HG03108 (cell line): ENCODE results near the gene SASH1.
A peak's percentile ranks its signal among the peaks of the same experiment; 100 is the strongest.

ENCODE experiments used
- ATAC-seq: cut with Tn5 transposase; IDR thresholded peaks from one replicate; pipeline ENCODE4 v1.9.1; 2021; ENCODE audit warnings: moderate library complexity; ENCODE audit not compliant: unreplicated experiment

The SASH1 gene

DNA sequence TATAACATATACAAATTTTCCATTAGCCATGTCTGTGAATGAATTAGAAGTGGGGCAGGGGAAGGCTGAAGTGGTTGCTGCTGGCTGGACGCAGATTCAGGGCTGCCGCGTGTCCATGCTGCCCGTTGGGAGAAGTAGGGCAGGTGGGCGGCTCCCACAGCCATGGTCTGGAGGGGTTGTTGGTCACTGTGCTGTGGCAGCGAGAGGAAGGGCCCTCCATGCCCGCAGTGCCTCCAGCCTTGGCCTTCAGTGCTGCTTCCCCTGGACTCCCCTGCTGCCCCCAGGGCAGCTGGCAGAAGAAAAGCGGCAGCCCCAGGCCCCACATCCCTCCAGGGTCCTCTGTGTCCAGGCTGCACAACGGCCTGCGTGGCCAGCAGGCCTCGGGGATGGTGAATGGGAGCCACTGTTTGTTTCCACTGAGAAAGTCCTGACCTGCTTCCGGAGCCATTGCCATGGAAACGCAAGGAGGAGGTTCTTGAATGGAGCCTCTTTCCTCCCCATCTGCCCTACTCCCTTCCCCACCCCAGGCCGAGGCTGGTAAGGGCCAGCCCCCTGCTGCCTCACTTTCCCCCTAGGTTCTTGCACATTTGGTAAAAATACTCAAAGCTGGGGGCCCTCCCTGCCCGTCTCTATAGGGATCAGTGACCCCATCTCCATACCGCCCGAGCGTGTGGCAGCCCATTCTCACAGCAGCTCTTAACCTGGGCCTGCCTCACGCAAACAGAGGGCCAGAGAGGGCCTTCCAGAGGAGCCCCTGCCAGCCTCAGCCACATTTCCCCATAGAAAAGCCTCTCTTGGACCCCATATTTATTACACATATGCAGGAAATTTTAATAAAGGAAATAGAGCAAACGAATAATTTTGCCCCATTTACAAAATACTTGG, 113.3 kb downstream of the SASH1 start:
- ATAC-seq = no peak

DNA sequence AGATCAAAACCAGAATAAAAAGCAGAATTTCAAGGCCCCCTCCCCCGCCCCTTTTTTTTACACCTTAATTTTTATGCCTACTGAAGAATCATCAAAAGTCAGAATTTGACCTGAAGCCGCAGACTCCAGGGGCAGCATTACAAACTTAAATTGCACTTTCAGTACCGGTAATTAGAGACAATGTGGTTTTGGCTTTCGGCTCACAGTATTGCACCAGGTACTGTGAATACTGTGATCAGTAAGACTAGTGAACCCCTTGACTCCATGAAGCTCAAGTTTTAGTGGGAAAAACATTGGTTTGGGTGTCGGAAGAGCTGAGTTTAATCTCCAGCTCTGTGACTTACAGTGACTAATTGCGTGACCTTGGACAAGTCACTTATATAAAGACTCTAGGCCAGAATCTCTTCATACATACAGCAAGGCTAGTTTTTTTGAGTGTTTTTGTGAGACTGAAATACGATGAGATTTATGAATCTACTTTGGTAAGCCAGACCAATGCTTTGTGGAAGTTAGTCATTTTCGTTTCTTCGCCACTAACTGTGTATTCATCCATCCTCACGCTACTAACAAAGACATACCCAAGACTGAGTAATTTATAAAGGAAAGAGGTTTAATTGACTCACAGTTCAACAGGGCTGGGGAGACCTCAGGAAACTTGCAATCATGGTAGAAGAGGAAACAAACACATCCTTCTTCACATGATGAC, 114.7 kb downstream of the SASH1 start:
- no peak for ATAC-seq

DNA sequence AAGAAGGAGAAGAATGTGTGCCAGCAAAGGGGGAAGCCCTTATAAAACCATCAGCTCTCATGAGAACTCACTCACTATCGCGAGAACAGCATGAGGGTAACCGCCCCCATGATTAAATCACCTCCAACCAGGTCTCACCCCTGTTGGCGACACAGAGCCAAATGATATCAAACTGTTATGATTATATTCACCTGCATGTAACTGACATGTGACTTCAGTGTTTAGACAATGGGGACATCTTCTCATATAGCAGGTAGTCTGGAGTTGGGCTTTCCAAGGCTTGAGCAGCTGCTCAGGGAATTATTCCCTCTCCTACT, 115.2 kb downstream of the SASH1 start:
- ATAC-seq = no peak

DNA sequence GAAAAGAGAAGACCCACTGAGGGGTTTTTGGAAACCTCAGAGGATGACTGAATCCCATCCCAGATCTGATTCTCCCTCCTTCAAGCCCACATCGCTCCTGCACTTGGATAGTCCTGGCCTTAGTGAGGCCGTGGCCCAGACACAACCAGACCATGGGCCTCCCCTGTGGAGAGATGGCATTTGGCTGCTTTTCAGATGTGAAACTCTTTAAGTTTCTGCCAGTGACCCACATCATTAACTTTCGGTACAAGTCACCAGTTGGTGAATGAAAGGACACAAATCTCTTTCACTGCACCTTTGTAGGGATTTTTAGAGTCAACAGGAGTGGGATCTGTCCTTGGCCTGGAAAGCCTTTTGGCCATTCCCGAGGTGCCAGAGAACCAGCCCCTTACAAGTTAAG, 116.6 kb downstream of the SASH1 start:
- ATAC-seq = no peak

DNA sequence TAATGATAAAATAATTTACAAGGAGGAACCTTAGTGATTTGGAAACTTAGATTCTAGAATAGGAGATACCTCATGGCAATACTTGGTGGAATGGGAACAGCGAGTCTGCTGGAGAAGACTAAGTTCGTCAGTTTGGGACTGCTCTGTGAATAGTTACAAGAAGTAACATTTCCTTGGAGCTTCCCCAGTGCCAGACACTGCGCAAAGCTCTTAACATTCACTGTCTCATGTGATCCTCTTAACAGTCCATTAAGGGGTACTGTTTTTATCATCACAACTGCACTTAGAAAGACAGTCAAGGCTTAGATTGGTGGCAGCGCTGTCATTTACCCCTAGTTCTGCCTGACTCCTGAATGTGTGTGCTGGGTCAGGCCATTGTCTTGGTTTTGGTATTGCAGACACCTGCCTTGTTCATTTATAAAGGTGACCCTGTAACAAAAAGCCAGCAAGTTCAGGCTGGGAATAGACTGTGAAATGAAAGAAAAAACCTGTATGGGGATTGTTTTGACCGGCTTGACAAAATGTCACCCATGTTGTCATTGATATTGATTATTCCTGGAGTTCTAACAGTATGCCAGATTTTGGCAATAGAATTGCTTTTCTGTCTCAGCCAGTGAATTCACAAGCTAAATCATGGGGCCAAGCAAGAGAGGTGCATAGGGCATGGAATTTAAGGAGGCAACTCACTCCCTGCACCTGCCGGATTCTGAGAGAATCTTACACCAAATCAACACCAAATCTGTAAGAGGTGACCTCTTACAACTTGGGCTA, 118.4 kb downstream of the SASH1 start:
- ATAC-seq = no peak

DNA sequence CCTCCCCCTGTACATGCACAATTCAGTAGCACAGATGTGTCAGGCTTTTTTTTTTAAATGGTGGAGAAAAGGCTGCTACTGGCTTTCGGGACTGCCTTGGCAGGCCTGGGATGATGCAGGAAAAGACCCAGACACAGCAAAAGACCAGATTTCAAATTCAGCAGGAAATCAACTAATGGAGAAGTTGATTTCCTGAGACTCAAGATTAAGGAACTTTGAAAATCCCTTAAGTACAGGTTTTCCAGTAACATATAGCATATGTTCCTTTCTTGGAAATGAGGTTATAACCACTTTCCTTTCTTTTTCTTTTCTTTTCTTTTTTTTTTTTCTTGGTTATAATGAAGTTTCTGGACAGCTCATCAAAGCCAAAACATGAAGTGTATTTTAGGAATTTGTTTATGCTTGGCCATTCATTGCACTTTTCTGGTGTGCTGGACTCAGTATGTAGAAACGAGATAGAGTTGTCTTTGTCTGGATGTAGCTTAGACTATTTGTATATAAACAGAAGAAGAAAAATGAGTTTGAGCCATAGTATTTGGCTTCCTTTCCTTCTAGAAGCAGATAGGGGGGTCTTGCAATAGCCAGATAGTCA, 119.4 kb downstream of the SASH1 start:
- ATAC-seq = no peak

DNA sequence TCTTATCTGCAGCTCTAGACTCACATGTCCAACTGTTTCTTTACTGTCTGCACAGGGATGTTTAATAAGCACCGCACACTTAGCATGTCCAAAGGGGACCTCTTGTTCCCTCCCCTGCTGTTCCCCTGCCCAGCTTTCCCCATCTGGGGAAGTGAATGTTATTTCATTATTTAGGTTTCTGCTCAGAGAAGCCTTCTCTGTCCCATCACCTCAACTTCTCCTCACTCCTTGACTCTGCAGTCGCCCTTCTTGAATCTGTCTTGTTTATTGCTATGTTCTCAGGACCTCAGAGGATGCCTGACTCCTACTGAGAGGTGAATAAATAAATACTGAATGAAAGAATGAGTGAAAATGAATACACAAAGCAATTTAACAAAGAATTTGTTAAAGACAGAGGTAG, 121.0 kb downstream of the SASH1 start:
- ATAC-seq = no peak

DNA sequence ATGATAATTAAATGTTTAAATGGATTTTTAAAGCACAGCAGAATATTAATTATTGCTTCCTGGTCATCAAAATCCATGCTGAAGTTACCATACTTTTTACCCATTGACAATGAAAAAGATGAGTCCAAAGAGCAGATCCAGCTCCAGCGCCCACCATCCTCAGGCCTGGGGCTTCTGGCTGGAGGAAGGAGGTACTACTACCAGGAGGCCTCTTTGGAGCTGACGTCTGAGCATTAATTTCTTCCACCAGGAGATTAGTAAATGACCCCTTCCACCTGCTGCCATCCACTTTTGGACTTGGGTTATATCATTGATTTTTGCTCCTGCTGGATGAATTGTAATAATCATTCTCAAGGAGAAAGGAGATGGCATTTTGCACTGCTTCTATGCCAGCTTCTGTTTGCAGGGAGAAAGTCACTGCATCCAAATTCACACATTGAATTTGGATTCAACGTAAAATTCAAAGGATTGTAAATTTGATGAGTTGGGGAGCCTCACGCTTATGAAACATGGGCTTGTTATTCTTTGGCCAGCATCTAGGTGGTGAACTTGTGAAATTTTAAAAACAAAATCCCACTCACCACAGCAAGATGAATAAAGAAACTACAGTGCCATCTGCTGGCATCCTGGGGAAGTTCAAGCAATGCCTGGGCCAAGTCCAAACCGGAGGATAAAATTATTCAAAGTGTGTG, 121.8 kb downstream of the SASH1 start:
- peak; percentile 76 for ATAC-seq

DNA sequence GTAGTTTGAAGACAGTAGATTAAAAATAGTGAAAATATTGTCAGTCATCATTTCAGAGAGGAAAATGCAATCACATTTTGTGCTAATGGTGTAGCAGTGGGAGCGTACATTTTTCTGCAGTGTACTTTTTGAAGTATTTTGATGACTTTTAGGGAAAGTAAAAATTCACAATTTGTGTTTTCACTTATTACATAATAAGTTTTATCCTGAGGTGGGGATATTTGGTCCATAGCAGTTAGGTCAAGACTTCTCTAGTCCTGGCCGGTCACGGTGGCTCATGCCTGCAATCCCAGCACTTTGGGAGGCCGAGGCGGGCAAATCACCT, 122.3 kb downstream of the SASH1 start:
- no peak for ATAC-seq

DNA sequence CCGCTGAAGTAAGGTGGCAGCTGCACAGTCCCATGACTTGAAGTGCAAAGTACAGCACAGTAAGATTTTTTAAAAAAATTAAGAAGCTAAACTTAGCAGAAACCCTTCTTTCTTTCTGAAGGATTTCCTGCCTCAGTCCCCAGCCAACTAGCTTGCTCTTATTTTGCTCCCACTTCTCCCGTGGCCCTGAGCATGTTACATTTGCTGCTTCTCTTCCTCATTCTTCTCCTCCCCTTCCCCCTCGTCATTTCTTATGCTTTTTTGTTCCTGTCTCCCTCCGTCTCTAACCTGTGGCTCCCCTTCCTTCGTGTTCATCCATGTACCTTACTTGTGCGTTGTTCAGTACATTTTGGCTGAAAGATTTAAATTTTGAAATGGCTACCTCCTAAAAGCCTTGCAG, 123.0 kb downstream of the SASH1 start:
- no peak for ATAC-seq

DNA sequence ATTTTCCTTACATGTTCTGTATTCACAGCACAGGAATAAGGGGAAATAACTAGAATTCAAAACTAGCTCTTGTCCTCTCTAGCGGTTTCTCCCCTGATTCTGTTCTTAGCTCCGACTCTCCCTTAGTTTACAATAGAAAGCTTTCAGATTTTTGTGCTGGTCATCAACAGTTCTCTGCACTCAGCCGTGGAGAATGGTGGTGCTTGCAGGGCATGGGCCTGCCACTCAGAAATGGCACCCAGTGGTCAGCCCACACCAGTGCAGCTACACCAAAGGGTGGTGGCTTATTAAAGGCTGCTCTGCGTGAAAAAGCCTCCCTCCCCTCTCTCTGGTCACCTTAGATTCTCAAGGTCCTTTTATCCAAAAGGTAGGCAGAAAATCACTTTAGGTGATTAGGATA, 123.5 kb downstream of the SASH1 start:
- no peak for ATAC-seq

DNA sequence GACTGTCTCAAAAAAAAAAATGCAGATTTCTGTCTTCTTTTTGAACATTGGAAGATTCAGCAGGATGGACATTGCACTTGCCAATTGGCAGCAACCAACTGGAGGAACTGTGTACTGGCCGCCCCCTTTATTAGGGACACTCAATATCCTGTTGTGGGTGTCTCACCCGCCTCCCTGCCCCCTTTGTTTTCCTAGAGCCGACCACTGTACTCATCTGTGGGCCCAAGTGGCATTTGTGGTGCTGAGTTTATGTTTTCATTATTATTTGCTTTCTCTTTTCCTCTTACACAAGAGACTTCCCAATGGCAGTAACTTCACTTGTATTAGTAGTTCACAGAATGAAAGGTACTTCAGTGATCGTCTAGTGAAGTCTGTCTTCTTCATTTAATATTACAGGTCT, 125.3 kb downstream of the SASH1 start:
- ATAC-seq = no peak

DNA sequence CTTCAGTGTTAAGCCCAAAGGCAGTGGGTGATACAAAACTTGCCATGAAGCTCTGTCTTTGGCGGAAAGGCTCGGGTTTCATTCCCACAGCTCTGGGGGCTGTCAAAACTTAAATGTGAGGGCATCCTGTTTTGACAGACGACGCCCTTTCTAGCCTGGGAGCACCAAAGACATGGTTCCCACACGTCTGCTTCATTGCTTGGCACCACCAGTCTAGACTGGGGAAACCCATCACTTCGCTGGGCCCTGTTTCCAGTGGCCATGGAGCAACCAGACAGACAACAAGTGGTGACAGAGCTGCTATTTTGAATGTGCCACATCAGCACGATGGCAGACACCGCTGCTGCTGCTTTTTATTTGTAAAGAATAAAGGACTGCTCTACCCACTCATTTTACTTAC, 127.5 kb downstream of the SASH1 start:
- ATAC-seq = no peak

DNA sequence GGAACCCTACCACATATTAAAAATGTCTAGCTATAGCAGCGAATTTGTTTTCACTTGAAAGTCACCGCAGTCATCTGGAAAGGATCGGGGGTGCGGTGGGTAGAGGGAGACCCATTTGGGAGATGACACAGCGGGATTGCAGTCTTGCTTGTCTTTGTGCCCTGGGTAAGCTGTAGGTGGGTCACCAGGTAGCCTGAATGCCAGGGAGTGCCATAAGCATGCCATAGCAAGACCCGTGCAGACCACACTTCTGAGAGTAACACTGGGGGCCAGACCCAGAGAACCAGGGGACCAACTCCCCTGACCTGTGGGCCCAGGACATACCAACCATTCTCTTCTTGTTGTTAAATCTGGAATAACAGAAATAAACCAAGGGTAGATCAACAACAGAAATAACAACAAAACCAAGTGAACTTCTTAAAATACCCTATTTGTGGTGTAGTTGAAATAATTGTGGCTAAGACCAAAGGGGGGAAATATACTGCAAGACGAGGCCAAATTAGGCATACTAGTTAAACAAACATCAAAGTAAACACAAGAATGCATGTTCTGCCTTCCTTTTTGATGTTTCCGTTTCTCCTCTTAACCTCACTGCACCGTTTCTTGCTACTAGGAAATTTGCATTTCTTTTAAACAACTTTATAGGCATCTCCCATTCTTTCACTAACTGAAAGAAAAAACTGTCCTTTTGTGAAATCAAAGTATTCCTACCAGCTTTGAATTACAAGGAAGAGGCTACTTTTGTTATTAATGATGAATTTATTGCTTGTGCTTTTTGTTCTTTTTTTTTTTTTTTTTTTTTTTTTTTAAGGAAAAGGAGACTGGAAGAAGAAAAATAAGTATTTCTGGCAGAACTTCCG, 128.2 kb downstream of the SASH1 start:
- no peak for ATAC-seq

DNA sequence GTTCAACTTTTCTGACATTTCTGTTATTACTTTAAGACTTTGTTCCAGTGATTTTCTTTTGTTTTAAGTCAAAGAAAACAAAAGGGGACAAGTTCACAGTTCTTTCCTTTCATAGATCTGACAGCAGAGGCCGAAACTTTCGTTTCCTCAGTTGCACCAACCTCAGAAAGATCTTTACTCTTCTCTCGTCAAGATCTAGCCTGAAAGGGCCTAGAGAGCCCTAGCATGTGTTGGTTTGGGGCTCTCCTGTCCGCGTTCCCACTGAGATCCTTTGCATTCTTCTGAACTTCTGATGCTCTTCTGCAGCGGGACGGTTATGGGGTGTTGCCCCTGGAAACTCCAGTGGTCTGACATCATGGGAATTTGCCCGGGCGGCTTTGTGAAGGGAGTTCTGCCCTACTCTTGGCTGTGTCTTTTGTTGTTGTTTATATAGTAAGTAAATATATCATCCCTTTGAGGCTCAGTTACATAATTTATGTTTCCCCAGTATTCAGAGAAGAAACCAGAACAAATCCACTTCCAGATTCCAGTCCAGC, 129.1 kb downstream of the SASH1 start:
- no peak for ATAC-seq

DNA sequence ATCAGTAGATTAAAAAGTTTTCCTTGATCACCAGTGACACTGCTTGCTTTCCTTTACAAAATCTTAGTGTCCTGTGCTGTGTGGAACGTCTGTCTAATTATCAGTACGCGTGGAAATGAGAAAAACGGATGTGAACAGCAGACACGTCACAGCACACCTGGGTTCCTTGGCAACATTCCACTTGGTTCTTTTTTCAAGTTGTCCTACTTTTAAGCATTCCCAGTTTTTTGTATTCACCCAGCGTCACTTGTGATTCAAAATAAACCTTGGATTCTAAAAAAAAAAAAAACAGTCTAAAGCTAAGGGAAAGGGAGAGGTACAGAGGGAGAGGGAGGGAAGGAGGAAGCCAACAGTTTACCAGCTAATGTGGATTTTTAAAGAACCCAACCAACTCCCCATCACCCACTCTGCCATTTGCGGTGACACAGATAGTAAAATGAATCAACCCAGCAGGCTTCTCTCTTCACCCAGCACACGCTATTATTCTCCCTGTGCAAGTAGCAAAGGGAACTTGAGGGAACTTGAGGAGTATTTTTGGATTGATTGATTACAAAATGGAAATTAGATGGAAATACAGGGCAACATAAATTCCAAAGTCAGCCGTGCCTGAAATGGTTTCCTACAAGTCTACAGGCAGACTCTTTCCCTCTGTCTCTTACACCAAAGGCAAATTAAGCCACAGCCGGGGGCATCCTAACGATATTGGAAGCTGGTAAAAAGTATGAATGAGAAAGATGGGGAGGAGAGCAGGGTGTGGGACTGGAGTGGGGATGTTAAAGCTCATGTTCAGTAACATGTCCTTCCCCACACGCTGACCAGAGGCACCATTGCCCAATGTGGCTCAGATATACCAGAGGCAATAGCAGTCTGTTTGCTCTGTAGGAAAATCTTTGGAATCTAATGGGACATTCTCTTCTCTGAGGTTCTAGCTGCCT, 129.8 kb downstream of the SASH1 start:
- ATAC-seq = no peak

DNA sequence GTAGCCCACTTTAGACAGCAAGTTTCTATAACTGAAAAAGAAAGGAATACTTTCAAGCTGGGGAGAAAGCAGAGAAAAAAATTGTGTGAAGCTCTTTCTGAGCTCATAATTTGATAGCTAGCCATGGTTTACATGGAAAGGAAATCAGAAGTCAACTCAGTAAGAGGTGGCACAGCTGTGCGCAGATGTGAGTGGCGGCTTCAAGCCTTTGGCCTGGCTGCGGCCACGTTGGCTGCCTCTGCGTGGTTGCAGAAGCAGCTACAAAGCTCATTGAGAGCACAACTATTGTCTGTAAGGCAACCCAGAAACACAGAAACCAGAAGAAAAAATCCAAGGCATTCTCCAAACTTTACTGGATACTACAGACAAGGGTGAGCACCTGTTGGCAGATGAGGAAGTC, 136.9 kb downstream of the SASH1 start:
- ATAC-seq = no peak

DNA sequence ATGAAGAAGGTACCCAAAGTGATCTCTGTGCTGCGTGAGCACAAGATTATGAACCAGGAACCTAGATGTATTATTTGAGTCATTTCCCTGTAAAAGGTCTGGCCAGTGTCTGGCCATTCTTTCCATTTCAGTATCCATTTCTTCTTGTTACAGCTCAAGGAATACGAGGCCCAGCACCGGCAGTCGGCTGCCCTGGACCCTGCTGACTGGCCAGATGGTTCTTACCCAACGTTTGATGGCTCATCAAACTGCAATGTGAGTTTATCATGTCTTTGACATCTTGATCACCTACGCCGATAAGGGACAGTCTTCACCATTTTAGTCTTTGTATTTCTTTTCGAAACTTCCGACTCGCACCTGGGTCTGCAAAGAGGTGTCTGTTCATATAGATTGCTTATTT, 144.8 kb downstream of the SASH1 start:
- no peak for ATAC-seq
